ENCODE data around the gene BICC1.

Gene BICC1

GRCh38 chr10:58734116-58734515, 221.4 kb downstream of the BICC1 start:
- DNase-seq (ENCODE audit: low spot score in 2 of 2), result no peak
- Histone ChIP-seq H3K4me1 (no peaks in the 10 kb centered on the region), H3K36me3 (replicated peaks) (no peaks in the 10 kb centered on the region), H3K9me3 (peaks cover 2% of the 10 kb centered on the region; the same call in 1 of the 2 replicates), H3K27me3 (ENCODE audit: low read depth) (no peaks in the 10 kb centered on the region), H3K4me3 (no peak overlapping the region)
- in situ Hi-C loops (cut with MboI; ENCODE audit: low sequenced_read_pairs), result no loop called here

DNA sequence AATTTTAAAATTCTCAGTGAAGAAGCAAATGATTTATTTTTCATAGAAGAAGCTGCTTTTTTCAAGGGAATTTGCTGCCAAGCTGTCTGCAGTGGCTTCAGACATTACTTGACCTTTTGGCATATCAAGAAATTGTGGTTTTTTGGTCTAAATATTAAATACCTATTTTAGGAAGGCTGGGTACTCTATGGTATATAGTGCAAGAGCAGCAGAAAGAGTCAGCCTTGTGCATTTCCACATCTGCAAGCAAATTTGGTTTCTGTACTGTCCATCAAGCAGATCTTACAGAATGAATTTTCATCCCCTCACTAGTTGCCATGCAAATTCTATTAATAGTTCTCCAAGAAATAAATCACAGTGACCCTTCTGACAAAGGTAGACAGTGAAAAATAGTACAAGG, 222.0 kb downstream of the BICC1 start:
- in situ Hi-C loops (cut with MboI; ENCODE audit: low sequenced_read_pairs), result no loop called here
- no peak overlapping the region for H3K4me3 ChIP-seq
- peaks cover 2% of the 10 kb centered on the region; the same call in 1 of the 2 replicates for H3K9me3 ChIP-seq
- no peaks in the 10 kb centered on the region for H3K36me3 ChIP-seq (replicated peaks)
- H3K4me1 ChIP-seq, result no peaks in the 10 kb centered on the region
- H3K27me3 ChIP-seq (ENCODE audit: low read depth), result no peaks in the 10 kb centered on the region
- DNase-seq (ENCODE audit: low spot score in 2 of 2), result no peak

DNA sequence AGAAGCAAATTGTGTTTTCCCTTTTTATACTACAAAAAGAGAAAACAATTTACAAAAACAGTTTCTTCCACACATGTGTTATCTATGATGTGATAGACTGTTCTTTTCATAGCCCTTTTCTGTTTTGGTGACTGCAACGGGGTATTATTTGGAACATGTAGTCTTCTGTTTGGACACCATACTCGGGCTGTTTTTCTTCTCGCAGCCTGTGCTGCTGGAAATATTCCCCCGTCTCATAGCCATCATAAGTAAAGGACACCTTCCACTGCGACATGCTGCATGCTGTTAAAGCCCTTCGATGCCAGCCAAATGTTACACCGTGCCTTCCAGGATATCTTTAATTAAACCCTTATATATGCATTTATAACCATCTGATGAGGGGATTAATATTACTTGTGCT, 222.4 kb downstream of the BICC1 start:
- no peak overlapping the region for H3K4me3 ChIP-seq
- no peaks in the 10 kb centered on the region for H3K36me3 ChIP-seq (replicated peaks)
- no peaks in the 10 kb centered on the region for H3K4me1 ChIP-seq
- H3K27me3 ChIP-seq (ENCODE audit: low read depth), result no peaks in the 10 kb centered on the region
- in situ Hi-C loops (cut with MboI; ENCODE audit: low sequenced_read_pairs), result no loop called here
- peaks cover 2% of the 10 kb centered on the region; the same call in 1 of the 2 replicates for H3K9me3 ChIP-seq
- no peak for DNase-seq (ENCODE audit: low spot score in 2 of 2)

DNA sequence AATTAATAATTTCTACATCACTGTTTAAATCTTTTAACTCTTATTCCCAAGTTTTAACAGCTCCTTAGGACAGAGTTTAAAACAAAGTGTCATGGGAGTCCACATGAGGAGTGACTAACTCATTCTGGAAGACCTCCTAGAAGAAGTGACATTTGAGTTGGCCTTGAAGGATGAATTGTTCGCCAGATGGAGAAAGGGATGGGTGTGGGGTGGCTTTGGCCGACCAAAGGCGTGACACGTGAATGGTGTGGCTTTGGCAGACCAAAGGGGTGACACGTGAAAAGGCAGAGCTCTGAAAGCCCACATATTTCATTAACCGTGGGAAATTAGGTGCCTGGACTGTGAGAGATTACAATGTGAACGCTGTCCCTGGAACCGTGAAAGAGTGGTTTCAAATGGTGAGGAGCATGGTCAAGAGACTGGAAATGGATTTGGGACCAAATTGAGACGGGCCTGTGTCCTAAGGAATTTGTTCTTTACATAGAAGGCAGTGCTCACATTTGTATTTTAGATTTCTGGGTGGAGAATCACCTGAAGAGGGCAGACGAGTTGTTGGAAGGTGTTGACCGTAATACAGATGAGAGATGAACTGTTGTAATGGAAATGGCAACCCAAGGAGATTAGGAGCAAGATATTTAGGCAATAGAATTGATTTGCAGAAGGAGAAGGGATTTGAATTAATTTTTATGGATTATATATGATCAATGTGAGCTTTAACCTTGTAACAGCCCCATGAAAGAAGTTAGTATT, 228.1 kb downstream of the BICC1 start:
- H3K9me3 ChIP-seq, result no peaks in the 10 kb centered on the region
- DNase-seq (ENCODE audit: low spot score in 2 of 2), result no peak
- no peaks in the 10 kb centered on the region; the same call in 1 of the 2 replicates for H3K4me1 ChIP-seq
- H3K27me3 ChIP-seq (ENCODE audit: low read depth), result no peaks in the 10 kb centered on the region
- no peaks in the 10 kb centered on the region for H3K36me3 ChIP-seq (replicated peaks)
- no peak overlapping the region for H3K4me3 ChIP-seq
- in situ Hi-C loops (cut with MboI; ENCODE audit: low sequenced_read_pairs), result no loop called here

DNA sequence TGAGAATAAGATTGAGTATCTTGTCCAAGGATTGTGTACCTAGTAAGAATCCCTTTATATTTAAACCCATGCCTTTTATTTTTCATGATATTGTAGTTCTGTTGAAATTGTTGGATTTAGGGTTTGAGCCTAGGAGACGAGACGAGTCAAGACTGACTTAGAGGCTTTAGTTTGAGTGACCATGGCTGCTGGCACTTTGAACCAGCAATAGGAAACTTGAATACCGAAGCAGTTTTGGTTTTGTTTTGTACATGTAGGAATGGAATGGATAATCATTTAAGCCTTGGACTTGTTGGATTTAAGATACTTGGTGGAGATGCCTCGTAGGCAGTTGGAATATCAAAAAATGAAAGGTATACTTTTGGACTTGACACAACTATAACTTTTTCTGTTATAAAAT, 229.0 kb downstream of the BICC1 start:
- no peaks in the 10 kb centered on the region for H3K36me3 ChIP-seq (replicated peaks)
- no peaks in the 10 kb centered on the region for H3K9me3 ChIP-seq
- in situ Hi-C loops (cut with MboI; ENCODE audit: low sequenced_read_pairs), result no loop called here
- no peak for DNase-seq (ENCODE audit: low spot score in 2 of 2)
- no peak overlapping the region for H3K4me3 ChIP-seq
- H3K4me1 ChIP-seq, result no peaks in the 10 kb centered on the region; the same call in 1 of the 2 replicates
- H3K27me3 ChIP-seq (ENCODE audit: low read depth), result no peaks in the 10 kb centered on the region

- DNase-seq (ENCODE audit: low spot score in 2 of 2), result no peak
- no peaks in the 10 kb centered on the region for H3K27me3 ChIP-seq (ENCODE audit: low read depth)
- H3K36me3 ChIP-seq (replicated peaks), result no peaks in the 10 kb centered on the region
- H3K4me3 ChIP-seq, result no peak overlapping the region
- H3K4me1 ChIP-seq, result no peaks in the 10 kb centered on the region; the same call in 1 of the 2 replicates
- H3K9me3 ChIP-seq, result no peaks in the 10 kb centered on the region
- in situ Hi-C loops (cut with MboI; ENCODE audit: low sequenced_read_pairs), result no loop called here
Measured at GRCh38 chr10:58742141-58742540, 229.5 kb downstream of the BICC1 start.

DNA sequence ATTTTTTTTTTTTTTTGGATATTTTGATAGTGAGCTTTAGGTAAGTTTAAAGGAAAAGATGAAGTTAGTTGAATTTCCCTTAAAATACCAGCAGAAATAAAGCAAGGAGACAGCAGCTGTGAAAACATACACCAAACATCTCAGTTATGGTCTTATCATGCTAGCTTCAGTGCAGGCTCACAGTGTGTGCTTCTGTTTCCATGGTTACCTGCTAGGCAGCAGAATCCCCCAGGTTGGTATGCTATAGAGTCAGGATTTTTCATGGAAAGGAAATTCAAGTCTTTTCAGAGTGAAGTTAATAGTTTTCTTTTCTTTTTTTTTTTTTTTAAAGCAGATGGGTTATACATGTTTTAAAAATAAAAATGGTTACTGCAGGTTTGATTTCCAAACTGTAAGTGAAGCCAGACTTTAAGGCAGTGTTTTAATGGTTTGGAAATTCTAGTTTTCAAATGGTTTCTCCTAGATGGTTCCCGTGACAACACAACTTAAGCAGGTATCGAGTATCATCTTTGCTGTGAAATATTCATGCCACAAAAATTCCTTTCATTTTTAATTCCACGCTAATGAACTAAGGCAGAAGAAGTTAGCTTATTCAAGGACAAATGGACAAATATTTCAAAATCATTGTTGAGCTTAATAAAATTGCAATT, 230.9 kb downstream of the BICC1 start:
- Histone ChIP-seq H3K27me3 (ENCODE audit: low read depth) (no peaks in the 10 kb centered on the region), H3K9me3 (no peaks in the 10 kb centered on the region), H3K4me1 (no peaks in the 10 kb centered on the region; the same call in 1 of the 2 replicates), H3K36me3 (replicated peaks) (no peaks in the 10 kb centered on the region), H3K4me3 (no peak overlapping the region)
- peak; percentile 14 to 38 for DNase-seq (ENCODE audit: low spot score in 2 of 2)
- in situ Hi-C loops (cut with MboI; ENCODE audit: low sequenced_read_pairs), result no loop called here

DNA sequence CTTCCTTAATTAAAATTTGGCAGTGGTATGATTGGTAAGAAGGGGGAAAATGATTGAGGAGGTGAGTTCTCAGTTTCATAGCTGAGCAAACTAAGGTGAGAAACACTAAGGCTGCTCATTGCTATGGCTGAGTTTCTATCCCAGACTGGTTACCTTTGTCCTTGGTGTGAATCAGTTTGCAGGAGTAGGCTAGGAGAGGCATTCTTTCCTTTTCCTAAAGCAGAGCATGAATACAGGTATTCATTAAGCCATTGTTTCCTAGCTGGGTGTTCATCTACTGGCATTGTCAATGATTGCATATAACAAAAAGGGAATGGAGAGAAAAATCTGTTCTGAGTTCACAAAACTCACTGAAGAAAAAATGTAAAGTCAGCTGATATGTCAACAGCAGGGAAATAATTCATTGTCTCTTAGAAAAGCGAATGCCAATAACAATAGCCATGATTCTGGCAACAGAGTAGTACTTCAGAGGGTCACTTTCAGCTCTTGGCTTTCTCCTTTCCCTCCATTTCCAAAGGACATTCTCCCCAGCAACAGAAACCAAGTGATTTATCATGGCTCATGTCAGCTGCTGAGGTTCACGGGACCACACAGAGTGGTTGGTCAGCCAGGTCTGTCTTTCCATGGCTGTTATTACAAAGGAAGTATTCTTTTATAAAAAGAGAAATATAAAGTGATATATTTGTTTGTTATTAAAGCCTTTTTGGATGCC, 234.0 kb downstream of the BICC1 start:
- Histone ChIP-seq H3K4me1 (no peaks in the 10 kb centered on the region; the same call in 1 of the 2 replicates), H3K36me3 (replicated peaks) (no peaks in the 10 kb centered on the region)
- in situ Hi-C loops (cut with MboI; ENCODE audit: low sequenced_read_pairs), result no loop called here

GRCh38 chr10:58747687-58748086, 235.0 kb downstream of the BICC1 start:
- no peak for DNase-seq (ENCODE audit: low spot score in 2 of 2)
- H3K4me3 ChIP-seq, result no peak overlapping the region
- no peaks in the 10 kb centered on the region; the same call in 1 of the 2 replicates for H3K4me1 ChIP-seq
- H3K27me3 ChIP-seq (ENCODE audit: low read depth), result no peaks in the 10 kb centered on the region
- no peaks in the 10 kb centered on the region for H3K36me3 ChIP-seq (replicated peaks)
- no peaks in the 10 kb centered on the region for H3K9me3 ChIP-seq
- in situ Hi-C loops (cut with MboI; ENCODE audit: low sequenced_read_pairs), result no loop called here

More for the DNA sequence above, 234.0 kb downstream of the BICC1 start:
- no peak for DNase-seq (ENCODE audit: low spot score in 2 of 2)
- Histone ChIP-seq H3K9me3 (no peaks in the 10 kb centered on the region), H3K27me3 (ENCODE audit: low read depth) (no peaks in the 10 kb centered on the region), H3K4me3 (no peak overlapping the region)

DNA sequence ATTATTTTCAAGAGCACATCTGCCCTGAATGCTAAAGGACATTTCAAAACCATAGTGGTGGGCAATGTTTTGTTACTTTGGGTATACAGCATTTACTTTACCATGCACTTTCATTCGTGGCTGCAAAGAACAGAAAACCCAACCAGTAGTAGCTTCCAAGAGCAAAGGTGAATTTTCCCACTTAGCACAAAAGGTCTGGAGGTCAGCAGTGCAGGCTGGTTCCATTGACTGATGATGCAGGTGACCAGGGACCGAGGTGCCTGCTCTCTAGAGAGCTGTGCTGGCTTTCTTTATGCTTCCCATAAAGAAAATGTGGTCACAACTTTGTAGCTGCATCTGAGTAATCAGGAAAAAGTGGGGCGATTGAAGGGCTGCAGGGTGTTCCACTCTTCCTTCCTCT, 240.0 kb downstream of the BICC1 start:
- DNase-seq (ENCODE audit: low spot score in 2 of 2), result no peak
- Histone ChIP-seq H3K9me3 (no peaks in the 10 kb centered on the region), H3K27me3 (ENCODE audit: low read depth) (no peaks in the 10 kb centered on the region), H3K4me1 (no peaks in the 10 kb centered on the region), H3K36me3 (replicated peaks) (no peaks in the 10 kb centered on the region), H3K4me3 (no peak overlapping the region)
- in situ Hi-C loops (cut with MboI; ENCODE audit: low sequenced_read_pairs), result no loop called here

- H3K4me1 ChIP-seq, result no peaks in the 10 kb centered on the region
Measured at GRCh38 chr10:58753425-58753824, 240.8 kb downstream of the BICC1 start.

GRCh38 chr10:58754469-58755339, 242.0 kb downstream of the BICC1 start:
- Histone ChIP-seq H3K4me3 (no peak overlapping the region), H3K27me3 (ENCODE audit: low read depth) (no peaks in the 10 kb centered on the region), H3K4me1 (no peaks in the 10 kb centered on the region), H3K9me3 (no peaks in the 10 kb centered on the region), H3K36me3 (replicated peaks) (no peaks in the 10 kb centered on the region)
- no peak for DNase-seq (ENCODE audit: low spot score in 2 of 2)
- in situ Hi-C loops (cut with MboI; ENCODE audit: low sequenced_read_pairs), result no loop called here

More at GRCh38 chr10:58753425-58753824, 240.8 kb downstream of the BICC1 start:
- no peak for DNase-seq (ENCODE audit: low spot score in 2 of 2)
- Histone ChIP-seq H3K36me3 (replicated peaks) (no peaks in the 10 kb centered on the region), H3K27me3 (ENCODE audit: low read depth) (no peaks in the 10 kb centered on the region), H3K9me3 (no peaks in the 10 kb centered on the region), H3K4me3 (no peak overlapping the region)
- in situ Hi-C loops (cut with MboI; ENCODE audit: low sequenced_read_pairs), result no loop called here

- in situ Hi-C loops (cut with MboI; ENCODE audit: low sequenced_read_pairs), result no loop called here
- H3K4me3 ChIP-seq, result no peak overlapping the region
Measured at GRCh38 chr10:58755340-58755610, 242.6 kb downstream of the BICC1 start.

More at GRCh38 chr10:58755340-58755610, 242.6 kb downstream of the BICC1 start:
- Histone ChIP-seq H3K9me3 (no peaks in the 10 kb centered on the region), H3K4me1 (no peaks in the 10 kb centered on the region), H3K36me3 (replicated peaks) (no peaks in the 10 kb centered on the region), H3K27me3 (ENCODE audit: low read depth) (no peaks in the 10 kb centered on the region)
- no peak for DNase-seq (ENCODE audit: low spot score in 2 of 2)

Data from HAP-1 (cell line).